ENCODE data around the gene UNC5A. TPM values are rescaled to one million over a fixed set of nuclear protein-coding genes. Genes with fewer than 3 reads are reported as not detected.
"Not testable (repeated sequence)": the region's sequence is repeated elsewhere in the genome, so short reads cannot be mapped to it uniquely, and the experiment has no call there.

Gene UNC5A
- total RNA-seq, 1 donor from 2014 or later: 0.05 TPM

- no peak for DNase-seq
- ATAC-seq (ENCODE audit: poor library complexity): no peak
- intact Hi-C loops (cut with DNase I): no loop called here
Measured at GRCh38 chr5:176869501-176870109, 59.2 kb downstream of the UNC5A start.

GRCh38 chr5:176870110-176870591 lies 59.8 kb downstream of the UNC5A start:
- DNase-seq: no peak
- peak; percentile 66 for ATAC-seq (ENCODE audit: poor library complexity)
- intact Hi-C loops (cut with DNase I): no loop called here

- not testable (repeated sequence) for DNase-seq; ATAC-seq (ENCODE audit: poor library complexity)
Measured at GRCh38 chr5:176870644-176871043, 60.3 kb downstream of the UNC5A start.

DNA sequence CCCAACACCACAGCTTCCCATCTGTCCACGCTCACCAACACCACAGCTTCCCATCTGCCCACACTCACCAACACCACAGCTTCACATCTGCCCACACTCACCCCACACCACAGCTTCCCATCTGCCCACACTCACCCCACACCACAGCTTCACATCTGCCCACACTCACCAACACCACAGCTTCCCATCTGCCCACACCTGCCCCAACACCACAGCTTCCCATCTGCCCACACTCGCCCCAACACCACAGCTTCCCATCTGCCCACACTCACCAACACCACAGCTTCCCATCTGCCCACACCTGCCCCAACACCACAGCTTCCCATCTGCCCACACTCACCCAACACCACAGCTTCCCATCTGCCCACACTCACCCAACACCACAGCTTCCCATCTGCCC lies 62.2 kb downstream of the UNC5A start:
- ATAC-seq (ENCODE audit: poor library complexity); intact Hi-C loops (cut with DNase I); DNase-seq: not testable (repeated sequence)

More at GRCh38 chr5:176870644-176871043, 60.3 kb downstream of the UNC5A start:
- intact Hi-C loops (cut with DNase I): not testable (repeated sequence)

DNA sequence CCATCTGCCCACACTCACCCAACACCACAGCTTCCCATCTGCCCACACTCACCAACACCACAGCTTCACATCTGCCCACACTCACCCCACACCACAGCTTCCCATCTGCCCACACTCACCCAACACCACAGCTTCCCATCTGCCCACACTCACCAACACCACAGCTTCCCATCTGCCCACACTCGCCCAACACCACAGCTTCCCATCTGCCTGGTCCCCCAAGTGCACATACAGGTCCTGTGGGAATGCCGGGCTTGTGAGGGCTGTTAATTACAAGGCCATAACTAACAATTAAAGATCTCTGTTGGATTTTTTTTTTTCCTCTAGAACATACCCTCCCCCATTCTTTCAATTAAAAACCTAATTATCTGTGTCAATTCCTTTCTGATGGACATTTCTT lies 62.7 kb downstream of the UNC5A start:
- not testable (repeated sequence) for DNase-seq

GRCh38 chr5:176873541-176874172 lies 63.3 kb downstream of the UNC5A start:
- intact Hi-C loops (cut with DNase I): no loop called here
- DNase-seq (no peak), ATAC-seq (ENCODE audit: poor library complexity) (no peak)

More for the DNA sequence above, 62.7 kb downstream of the UNC5A start:
- ATAC-seq (ENCODE audit: poor library complexity); intact Hi-C loops (cut with DNase I): not testable (repeated sequence)

GRCh38 chr5:176874198-176874780 lies 63.9 kb downstream of the UNC5A start:
- no peak for DNase-seq
- intact Hi-C loops (cut with DNase I): no loop called here
- no peak for ATAC-seq (ENCODE audit: poor library complexity)

GRCh38 chr5:176875014-176875550 lies 64.7 kb downstream of the UNC5A start:
- ATAC-seq (ENCODE audit: poor library complexity): no peak
- intact Hi-C loops (cut with DNase I): no loop called here
- no peak for DNase-seq

DNA sequence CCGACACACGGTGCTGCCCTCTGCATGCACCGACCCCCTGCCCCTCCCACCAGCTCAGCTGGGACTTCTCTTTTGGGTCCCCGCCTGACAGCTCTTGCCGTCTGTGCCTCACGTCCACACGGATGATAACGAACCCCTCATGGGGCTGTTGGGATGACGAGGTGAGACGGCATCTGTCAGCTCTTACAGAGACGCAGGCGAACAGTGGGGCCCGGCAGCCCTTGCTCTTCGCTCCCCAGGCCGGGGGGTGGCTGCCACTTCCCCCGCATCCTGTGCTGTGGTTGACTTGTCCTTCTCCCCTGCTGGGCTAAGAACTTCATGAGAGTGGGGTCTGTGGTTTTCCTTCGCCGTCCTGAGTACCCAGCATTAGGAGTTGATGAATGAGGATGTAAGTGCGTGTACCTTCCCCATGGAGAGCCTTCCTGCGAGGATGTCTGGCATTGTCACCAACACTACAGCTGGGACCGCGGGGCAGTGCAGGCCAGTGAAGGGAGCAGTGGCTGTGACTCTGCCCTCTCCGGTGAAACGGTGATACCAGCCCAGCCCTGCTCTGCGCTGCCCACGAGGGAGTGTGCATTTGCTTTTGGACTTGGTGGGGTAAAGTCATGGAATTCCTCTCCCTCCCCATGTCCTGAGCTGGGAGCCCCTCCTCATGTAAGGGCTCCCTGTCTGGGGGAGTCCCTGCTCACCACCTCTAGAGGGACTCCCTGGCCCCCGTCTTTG lies 65.6 kb downstream of the UNC5A start:
- ATAC-seq (ENCODE audit: poor library complexity): no peak
- DNase-seq: no peak
- intact Hi-C loops (cut with DNase I): no loop called here

GRCh38 chr5:176876506-176877431 lies 66.4 kb downstream of the UNC5A start:
- intact Hi-C loops (cut with DNase I): no loop called here
- DNase-seq (no peak), ATAC-seq (ENCODE audit: poor library complexity) (no peak)

DNA sequence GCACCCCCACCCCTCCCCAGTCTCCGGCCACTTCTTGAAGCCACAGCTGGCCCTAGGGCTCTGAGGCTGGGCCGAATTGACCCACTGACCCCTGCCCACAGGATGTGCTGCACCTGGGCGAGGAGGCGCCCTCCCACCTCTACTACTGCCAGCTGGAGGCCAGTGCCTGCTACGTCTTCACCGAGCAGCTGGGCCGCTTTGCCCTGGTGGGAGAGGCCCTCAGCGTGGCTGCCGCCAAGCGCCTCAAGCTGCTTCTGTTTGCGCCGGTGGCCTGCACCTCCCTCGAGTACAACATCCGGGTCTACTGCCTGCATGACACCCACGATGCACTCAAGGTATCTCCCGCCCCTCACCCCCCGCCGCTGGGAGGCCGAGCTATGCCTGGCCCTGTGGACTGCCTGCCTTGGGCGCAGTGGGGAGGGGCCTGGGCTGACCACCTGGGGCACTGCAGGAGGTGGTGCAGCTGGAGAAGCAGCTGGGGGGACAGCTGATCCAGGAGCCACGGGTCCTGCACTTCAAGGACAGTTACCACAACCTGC lies 67.5 kb downstream of the UNC5A start:
- ATAC-seq (ENCODE audit: poor library complexity) (peak; percentile 12), DNase-seq (no peak)
- intact Hi-C loops (cut with DNase I): no loop called here

- intact Hi-C loops (cut with DNase I): no loop called here
- ATAC-seq (ENCODE audit: poor library complexity) (no peak), DNase-seq (no peak)
Measured at GRCh38 chr5:176878463-176878862, 68.1 kb downstream of the UNC5A start.

DNA sequence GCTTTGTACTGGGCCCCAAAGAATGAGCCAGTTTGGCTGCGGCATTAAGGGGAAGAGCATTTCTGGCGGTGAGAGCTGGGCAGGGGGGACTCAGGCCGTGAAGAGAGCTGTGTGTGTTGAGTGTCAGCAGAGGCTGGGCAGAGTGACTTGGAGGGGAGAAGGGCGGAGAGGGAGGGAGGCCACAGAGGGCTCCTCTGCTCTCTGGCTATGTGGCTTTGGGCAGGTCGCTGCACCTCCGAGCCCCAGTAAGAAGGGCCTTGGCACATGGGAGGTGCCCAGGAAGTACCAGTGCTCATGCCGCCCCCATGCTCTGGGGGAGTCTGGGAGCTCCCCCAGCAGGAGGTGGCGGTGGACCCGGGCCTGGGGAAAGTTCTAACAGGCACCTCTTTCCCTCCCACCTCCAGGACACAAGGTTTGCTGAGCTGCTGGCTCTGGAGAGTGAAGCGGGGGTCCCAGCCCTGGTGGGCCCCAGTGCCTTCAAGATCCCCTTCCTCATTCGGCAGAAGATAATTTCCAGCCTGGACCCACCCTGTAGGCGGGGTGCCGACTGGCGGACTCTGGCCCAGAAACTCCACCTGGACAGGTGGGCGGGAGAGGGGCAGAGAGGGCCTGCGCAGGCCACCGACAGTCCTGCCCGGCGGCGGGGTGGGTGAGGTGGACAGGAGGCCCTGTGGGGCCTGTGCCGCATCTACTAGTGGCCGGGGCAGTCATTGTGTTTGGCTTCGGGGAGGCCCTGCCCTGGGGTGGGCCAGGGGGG lies 68.7 kb downstream of the UNC5A start:
- DNase-seq (no peak), ATAC-seq (ENCODE audit: poor library complexity) (no peak)
- intact Hi-C loops (cut with DNase I): no loop called here

- intact Hi-C loops (cut with DNase I): no loop called here
- DNase-seq (peak; percentile 29), ATAC-seq (ENCODE audit: poor library complexity) (no peak)
Measured at GRCh38 chr5:176879663-176880361, 69.5 kb downstream of the UNC5A start.

DNA sequence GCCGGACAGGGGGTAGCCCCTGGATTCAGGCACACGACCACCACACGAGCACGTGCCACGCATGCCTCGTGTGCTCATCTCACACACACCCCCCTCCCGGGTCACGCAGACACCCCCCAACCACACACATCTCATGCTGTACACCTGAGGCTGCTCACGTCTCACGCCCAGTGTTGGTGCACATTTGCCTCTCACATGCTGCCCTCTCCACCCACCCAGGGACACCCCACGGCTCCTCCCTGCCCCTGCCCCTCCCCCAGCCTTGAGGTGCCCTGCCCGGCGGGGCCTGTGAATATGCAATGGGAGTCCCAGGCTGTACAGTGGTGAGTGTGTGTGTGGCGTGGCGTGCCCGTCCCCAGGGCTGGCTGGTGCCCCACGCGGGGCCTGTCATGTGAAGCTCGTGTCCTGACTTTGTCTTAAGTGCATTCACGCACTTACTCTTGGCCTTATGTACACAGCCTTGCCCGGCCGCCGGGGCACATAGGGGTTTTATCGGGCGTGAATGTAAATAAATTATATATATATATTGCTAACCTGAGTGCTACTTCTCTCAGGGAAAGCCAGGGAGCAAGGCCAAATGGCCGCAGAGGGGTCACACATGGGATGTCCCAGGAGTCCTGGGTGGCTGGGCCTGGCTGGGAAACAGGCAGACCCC lies 70.1 kb downstream of the UNC5A start:
- DNase-seq: peak; percentile 32
- intact Hi-C loops (cut with DNase I): no loop called here
- ATAC-seq (ENCODE audit: poor library complexity): no peak

All from Right ventricle myocardium superior (tissue), 1 donor.